Measurements from ENCODE around the gene RAB11FIP3.
"Not testable (repeated sequence)": the region's sequence is repeated elsewhere in the genome, so short reads cannot be mapped to it uniquely, and the experiment has no call there.

Gene RAB11FIP3

GRCh38 chr16:396199-396598, 29.2 kb upstream of the RAB11FIP3 start:
- DNase-seq = no peak

GRCh38 chr16:396605-397004, 28.8 kb upstream of the RAB11FIP3 start:
- no peak for DNase-seq

GRCh38 chr16:397135-397661, 28.3 kb upstream of the RAB11FIP3 start, which contains the start of gene NME4:
TSS of gene NME4 (plus strand) at chr16:397199. CDS start at chr16:397223, 24 bp downstream.
- no peak for DNase-seq

GRCh38 chr16:397736-398332, 27.6 kb upstream of the RAB11FIP3 start:
- DNase-seq = peak; percentile 40

DNA sequence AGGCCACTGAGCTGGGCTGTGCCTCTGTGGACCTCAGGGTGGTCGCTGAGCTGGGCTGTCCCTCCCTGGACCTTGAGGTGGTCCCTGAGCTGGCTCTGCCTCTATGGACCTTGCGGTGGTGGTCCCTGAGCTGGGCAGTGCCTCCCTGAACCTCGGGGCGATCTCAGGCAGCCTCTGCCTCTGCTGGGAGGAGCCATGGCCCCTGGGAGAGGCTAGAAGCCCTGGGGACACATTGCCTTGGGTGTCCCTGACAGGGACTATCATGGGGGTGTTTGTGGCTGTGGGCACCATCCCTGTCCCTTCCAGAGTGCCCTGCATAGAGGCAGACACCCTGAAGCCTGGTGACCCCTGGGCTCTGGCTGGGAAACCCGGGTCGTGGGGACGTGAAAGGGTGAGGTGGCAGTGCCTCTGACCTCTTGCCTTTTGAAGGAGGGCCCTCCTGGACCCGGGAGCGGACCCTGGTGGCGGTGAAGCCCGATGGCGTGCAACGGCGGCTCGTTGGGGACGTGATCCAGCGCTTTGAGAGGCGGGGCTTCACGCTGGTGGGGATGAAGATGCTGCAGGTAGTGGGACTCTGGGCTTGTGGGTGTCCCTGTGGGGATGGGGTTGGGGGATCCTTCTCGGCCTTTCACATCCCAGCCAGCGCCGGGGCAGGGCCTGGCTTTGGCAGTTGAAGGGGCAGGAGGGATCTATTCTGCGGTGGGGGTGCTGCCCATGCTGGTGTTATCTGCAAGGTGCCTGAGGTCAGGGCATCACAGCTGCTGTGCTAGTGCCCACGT, 26.7 kb upstream of the RAB11FIP3 start:
- no peak for DNase-seq

- no peak for DNase-seq
These were observed 26.0 kb upstream of the RAB11FIP3 start for GRCh38 chr16:399340-400019.

DNA sequence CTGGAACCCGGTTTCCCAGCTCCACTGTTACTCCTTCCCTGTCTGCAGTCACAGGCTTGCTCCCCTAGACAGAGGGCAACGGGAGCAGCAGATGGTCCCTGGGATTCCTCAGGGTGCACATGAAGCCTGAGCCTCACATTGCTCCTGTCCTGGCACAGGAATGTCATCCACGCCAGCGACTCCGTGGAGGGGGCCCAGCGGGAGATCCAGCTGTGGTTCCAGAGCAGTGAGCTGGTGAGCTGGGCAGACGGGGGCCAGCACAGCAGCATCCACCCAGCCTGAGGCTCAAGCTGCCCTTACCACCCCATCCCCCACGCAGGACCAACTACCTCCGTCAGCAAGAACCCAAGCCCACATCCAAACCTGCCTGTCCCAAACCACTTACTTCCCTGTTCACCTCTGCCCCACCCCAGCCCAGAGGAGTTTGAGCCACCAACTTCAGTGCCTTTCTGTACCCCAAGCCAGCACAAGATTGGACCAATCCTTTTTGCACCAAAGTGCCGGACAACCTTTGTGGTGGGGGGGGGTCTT, 25.3 kb upstream of the RAB11FIP3 start:
- no peak for DNase-seq

GRCh38 chr16:401468-402348, 23.7 kb upstream of the RAB11FIP3 start, which contains the start of gene DECR2:
TSS of gene DECR2 (plus strand) at chr16:401885. CDS start at chr16:401964, 79 bp downstream.
- peak; percentile 96 for DNase-seq

GRCh38 chr16:404971-405486, 20.4 kb upstream of the RAB11FIP3 start:
- DNase-seq = no peak

DNA sequence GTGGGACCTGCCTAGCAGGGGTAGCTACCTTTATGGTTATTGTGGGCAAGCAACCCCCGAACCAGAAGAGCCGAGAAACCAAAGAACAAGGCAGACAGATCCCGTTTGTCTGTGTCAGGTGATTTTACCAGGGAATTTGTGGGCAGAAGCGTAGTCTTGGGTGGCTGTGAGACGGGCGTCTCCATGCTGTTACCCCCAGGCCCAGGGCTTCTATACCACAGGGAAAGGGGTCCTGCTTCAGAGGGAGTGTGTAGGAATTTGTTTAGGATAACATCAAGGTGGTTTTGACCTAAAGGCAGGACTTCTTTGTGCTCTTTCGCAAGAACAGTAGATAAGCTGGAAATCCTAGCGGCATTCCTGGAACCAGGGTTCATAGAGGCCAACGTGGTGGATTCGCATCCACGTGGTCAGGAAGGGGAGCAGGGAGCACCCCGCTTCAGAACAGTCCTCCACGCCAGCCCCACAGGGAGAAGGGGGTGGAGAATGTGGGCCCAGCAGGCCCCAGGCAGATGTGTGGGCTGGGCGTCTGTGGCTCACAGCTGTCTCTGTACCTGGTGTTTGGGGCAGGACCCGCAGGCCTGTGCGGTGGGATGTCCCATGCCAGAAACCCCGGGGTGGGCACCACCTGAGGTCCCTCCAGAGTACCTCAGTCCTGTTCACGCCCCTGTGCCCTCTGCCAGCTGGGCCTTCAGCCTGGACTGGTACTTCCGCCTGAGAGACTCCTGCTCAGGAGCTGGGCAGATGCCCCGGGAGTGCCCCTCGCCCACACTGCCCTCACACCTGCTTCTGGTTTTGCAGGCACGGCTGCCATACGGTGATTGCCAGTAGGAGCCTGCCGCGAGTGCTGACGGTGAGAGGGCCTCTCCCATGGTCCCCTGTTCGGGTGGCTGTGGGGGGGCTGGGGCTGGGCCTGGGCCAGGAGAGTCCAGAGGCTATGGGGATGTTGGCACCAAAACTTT, 19.6 kb upstream of the RAB11FIP3 start:
- DNase-seq = no peak

GRCh38 chr16:407253-407652, 18.2 kb upstream of the RAB11FIP3 start:
- no peak for DNase-seq

DNA sequence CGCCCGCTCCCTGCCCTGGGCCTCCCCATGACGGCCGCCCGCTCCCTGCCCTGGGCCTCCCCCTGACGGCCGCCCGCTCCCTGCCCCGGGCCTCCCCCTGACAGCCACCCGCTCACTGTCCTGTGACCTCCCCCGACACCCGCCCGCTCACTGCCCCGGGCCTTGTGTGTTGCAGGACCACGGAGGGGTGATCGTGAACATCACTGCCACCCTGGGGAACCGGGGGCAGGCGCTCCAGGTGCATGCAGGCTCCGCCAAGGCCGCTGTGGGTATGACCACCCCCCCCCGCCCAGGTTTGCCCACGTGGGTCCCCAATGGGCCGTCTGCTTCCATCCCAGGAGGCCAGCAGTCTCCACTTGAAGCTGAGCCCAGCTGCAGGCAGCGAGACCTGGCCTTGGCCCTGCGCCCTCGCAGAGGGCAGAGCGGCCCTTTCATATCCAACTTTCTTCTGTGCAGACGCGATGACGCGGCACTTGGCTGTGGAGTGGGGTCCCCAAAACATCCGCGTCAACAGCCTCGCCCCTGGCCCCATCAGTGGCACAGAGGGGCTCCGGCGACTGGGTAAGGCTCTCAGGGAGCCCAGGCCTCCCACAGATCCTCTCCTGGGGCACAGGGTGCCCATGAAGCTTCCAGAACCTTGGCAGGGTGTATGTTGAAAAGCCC, 14.8 kb upstream of the RAB11FIP3 start:
- DNase-seq = no peak

DNA sequence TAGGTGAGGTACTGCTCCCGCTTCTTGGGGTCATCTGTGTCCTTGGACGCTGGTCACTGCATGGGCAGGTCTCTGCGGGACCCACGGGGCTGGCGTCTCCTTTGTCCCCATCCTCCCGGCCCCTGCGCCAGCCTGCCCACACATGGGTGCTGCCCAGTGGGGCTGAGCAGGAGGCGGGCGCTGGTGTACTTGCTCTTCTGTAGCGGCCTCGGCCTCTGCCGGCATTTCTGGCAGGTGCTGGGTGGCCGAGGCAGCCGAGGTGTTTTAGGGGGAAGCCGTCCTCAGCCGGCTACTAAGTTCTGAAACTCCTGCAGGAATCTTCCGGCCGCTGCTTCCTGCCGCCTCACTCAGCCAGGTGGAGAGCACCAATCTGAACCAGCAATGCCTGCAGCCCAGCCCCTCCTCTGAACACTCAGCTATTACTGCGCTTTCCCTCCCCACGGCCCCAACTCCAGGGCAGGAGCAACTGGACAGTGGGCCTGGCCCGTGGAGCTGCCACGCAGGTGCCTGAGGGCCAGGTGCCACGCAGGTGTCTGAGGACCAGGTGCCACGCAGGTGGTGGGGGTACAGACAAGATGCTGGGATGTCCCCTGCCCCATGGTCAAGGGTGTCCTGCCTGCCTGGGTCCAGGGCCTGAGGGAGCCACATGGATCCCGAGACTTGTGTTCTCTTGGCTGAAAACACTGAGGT, 13.7 kb upstream of the RAB11FIP3 start:
- no peak for DNase-seq

GRCh38 chr16:414395-415169, 10.9 kb upstream of the RAB11FIP3 start:
- DNase-seq = no peak

DNA sequence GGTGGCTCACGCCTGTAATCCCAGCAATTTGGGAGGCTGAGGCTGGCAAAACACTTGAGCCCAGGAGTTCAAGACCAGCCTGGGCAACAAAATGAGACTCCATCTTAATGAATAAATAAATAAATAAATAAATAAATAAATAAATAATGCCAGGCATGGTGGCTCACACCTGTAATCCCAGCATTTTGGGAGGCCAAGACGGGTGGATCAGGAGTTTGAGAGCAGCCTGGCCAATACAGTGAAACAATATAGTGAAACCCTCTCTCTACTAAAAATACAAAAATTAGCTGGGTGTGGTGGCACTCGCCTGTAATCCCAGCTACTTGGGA, 10.3 kb upstream of the RAB11FIP3 start:
- DNase-seq = not testable (repeated sequence)

DNA sequence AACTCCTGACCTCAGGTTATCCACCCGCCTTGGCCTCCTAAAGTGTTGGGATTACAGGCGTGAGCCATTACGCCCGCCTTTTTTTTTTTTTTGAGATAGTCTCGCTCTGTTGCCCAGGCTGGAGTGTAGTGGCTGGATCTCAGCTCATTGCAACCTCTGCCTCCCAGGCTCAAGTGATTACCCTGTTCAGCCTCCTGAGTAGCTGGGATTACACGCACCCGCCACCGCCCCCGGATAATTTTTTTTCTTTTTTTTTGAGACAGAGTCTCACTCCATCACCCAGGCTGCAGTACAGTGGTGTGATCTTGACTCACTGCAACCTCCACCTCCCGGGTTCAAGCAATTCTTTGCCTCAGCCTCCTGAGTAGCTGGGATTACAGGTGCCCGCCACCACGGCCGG, 3.3 kb upstream of the RAB11FIP3 start:
- DNase-seq = not testable (repeated sequence)

DNA sequence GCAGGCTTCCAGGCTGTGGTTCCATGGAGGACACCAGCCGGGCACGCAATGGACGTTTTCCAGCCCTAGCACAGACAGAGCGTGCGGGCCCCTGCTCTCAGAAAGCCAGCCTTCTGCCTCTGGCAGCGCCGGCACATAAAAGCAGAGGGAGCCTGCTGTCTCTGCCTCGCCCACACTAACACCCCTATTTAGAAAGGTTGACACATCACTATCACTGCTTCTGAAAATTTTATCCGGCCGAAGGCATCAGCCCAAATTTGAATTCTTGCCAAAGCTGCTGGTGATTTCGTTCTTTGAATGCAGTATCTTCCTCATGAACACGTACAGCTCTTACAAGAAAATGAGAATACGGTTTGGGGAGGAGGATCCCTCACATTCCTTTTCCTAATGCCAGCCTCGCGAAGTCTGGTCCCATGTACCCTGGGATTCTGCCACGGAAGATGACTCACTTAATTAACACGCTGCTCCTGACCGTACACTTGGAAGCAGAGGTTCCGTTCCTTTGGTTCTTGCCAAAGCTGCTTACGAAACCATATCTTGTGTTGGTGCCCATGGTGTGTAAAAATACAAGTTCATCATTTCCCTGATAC, 1.3 kb upstream of the RAB11FIP3 start:
- no peak for DNase-seq

DNA sequence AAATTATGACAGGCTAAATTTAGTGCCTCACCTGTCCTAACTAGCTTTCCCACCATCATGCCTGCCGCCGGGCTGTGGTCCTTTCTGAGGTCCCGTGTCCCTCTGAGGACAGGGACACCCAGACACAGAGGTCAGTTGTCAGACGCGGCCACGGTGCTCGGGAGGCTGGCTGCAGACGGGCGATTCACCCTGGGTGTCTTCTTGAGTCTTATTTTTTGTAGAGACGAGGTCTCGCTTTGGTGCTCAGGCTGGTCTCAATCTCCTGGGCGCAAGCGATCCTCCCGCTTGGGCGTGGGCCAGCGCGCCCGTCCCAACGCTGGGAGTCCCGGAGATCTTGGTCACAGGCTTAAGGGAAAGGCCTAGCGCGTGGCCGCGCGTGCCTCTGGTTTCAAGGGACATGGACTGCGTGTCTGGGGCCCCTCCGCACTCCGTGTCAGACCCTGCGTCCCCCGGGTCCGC, 797 bp upstream of the RAB11FIP3 start:
- no peak for DNase-seq
